A673 (cell line): ENCODE data around the gene SEH1L.

Experiments used
- EZH2 ChIP-seq: fragments of 200-600 bp; sonication (generic); IDR thresholded peaks from 2 replicates; pipeline ENCODE4 v1.6.1; 2017; ENCODE audit warnings: borderline replicate concordance, low read depth, mild to moderate bottlenecking, mixed read lengths, antibody characterized with exemption, low read length; ENCODE audit not compliant: poor library complexity, severe bottlenecking
- TF ChIP-seq, protein P1 (sequence below): fragments of 300-800, 200-600 bp; sonication (generic); conservative IDR thresholded peaks from 2 replicates; pipeline ENCODE4 v1.5.1; 2017; ENCODE audit warnings: low read depth, mild to moderate bottlenecking, antibody characterized with exemption, low read length, moderate library complexity, mixed read lengths

GRCh38 chr18:12975488-12975887 lies 27.7 kb downstream of the SEH1L start:
- TF ChIP-seq, protein P1, sequence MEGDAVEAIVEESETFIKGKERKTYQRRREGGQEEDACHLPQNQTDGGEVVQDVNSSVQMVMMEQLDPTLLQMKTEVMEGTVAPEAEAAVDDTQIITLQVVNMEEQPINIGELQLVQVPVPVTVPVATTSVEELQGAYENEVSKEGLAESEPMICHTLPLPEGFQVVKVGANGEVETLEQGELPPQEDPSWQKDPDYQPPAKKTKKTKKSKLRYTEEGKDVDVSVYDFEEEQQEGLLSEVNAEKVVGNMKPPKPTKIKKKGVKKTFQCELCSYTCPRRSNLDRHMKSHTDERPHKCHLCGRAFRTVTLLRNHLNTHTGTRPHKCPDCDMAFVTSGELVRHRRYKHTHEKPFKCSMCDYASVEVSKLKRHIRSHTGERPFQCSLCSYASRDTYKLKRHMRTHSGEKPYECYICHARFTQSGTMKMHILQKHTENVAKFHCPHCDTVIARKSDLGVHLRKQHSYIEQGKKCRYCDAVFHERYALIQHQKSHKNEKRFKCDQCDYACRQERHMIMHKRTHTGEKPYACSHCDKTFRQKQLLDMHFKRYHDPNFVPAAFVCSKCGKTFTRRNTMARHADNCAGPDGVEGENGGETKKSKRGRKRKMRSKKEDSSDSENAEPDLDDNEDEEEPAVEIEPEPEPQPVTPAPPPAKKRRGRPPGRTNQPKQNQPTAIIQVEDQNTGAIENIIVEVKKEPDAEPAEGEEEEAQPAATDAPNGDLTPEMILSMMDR, result no peak
- TF ChIP-seq EZH2, result no peak
